ENCODE results near the gene MED12L. TPM values are rescaled to one million over a fixed set of nuclear protein-coding genes. Genes with fewer than 3 reads are reported as not detected.
A peak's percentile ranks its signal among the peaks of the same experiment; 100 is the strongest.

Gene MED12L
- total RNA-seq, 2 experiments from 2014 or later: 2.9 to 3.4 TPM

DNA sequence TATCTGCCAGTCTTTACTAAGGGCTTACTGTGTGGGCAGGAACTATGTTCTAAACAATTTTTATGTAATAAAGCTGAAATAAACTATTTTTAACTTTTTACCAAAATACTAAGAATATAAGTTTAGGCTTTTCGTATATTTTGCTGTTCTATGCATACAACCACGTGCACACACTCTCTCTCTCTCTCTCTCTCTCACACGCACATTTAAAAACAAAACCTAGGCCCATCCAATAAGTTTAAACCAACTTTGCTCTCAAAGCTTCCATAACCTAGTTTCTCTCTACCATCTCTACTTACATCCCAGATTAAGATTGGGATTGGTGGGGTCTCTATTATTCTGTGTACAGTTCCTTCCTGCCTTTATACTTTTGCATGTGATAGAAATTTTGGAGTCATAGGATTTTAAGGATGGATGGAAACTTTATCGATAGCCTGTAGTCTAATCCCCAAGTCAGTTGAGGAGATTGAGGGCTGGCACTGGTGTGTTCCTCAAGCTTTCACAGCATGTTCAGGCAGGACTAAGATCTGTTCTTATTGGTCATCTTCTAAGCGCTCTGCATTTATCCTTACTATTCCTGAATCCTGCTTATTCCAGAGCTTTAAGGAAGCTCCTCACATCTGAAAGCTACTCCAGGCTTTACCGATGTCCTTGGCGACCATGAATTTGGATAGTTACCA is 115.7 kb downstream of the MED12L start:
- H3K4me3 Mint-ChIP-seq: peak overlapping the region; percentile 87

DNA sequence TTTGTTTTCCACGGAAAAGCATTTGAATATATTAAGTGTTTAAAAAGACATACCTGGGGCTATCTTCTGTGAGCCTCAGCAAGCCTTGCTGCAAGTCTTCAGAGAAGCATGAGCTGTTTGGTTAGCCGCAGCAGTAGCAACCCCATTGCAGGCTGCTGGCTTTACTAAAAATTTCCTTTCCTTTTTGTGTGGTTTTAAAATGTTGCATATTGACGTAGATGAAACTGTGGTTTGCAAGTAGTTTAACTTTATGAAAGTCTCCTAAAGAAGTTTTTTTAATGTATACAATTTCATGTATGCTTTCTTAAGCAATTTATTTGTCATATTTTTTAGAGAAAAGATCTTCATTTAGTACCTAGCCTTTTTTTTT is 117.6 kb downstream of the MED12L start, which contains the start of gene GPR171:
TSS of gene GPR171 (minus strand) at position 166 of the 370 bp plus-strand sequence. CDS start 3,830 bp downstream, outside the sequence.
- Mint-ChIP-seq H3K9me3 (peaks cover 4% of the 10 kb centered on the region), H3K27ac (peak within 1 kb of the TSS; percentile 96), H3K4me3 (peak within 1 kb of the TSS; percentile 87), H3K4me1 (ENCODE audit: low read depth) (peaks cover 54% of the 10 kb centered on the region), H3K27me3 (no peaks in the 10 kb centered on the region), H3K36me3 (ENCODE audit: low read depth) (peaks cover 52% of the 10 kb centered on the region)
- DNase-seq (peak; percentile 82), ATAC-seq (peak; percentile 64)
- intact Hi-C loops (cut with micrococcal nuclease): loop anchor here (5.0 kb wide), 2 partner anchors 441 to 999 kb away; partner anchors contain the start of gene SIAH2
- POLR2A ChIA-PET: interaction anchor here (0.6 to 5.9 kb wide), 14 partner anchors 11 to 1067 kb away, joined by 3 to 86 read pairs (median 5); partner anchors contain the start of genes MBNL1, P2RY14 and SIAH2
- CTCF ChIA-PET: interaction anchor here (0.6 to 4.0 kb wide), 8 partner anchors 14 to 441 kb away, joined by 3 to 24 read pairs (median 4); no protein-coding TSS in a partner anchor
- TF ChIP-seq, protein P1, sequence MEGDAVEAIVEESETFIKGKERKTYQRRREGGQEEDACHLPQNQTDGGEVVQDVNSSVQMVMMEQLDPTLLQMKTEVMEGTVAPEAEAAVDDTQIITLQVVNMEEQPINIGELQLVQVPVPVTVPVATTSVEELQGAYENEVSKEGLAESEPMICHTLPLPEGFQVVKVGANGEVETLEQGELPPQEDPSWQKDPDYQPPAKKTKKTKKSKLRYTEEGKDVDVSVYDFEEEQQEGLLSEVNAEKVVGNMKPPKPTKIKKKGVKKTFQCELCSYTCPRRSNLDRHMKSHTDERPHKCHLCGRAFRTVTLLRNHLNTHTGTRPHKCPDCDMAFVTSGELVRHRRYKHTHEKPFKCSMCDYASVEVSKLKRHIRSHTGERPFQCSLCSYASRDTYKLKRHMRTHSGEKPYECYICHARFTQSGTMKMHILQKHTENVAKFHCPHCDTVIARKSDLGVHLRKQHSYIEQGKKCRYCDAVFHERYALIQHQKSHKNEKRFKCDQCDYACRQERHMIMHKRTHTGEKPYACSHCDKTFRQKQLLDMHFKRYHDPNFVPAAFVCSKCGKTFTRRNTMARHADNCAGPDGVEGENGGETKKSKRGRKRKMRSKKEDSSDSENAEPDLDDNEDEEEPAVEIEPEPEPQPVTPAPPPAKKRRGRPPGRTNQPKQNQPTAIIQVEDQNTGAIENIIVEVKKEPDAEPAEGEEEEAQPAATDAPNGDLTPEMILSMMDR (IDR thresholded peaks at IDR 0.05): no peak

More for the DNA sequence above, 115.7 kb downstream of the MED12L start:
- Mint-ChIP-seq H3K36me3 (ENCODE audit: low read depth) (peaks cover 63% of the 10 kb centered on the region), H3K27me3 (no peaks in the 10 kb centered on the region), H3K9me3 (peaks cover 4% of the 10 kb centered on the region), H3K27ac (peak overlapping the region; percentile 96), H3K4me1 (ENCODE audit: low read depth) (peaks cover 50% of the 10 kb centered on the region)
- POLR2A ChIA-PET: interaction anchor here (0.5 to 6.9 kb wide), 16 partner anchors 8 to 1069 kb away, joined by 3 to 86 read pairs (median 7); partner anchors contain the start of genes MBNL1 and SIAH2
- intact Hi-C loops (cut with micrococcal nuclease): loop anchor here (5.0 kb wide), 2 partner anchors 439 to 1001 kb away; partner anchors contain the start of gene SIAH2
- DNase-seq (no peak), ATAC-seq (no peak)
- CTCF ChIA-PET: interaction anchor here (1.4 to 4.0 kb wide), 6 partner anchors 9 to 33 kb away, joined by 4 to 24 read pairs (median 8); no protein-coding TSS in a partner anchor
- TF ChIP-seq, protein P1 (IDR thresholded peaks at IDR 0.05): no peak

DNA sequence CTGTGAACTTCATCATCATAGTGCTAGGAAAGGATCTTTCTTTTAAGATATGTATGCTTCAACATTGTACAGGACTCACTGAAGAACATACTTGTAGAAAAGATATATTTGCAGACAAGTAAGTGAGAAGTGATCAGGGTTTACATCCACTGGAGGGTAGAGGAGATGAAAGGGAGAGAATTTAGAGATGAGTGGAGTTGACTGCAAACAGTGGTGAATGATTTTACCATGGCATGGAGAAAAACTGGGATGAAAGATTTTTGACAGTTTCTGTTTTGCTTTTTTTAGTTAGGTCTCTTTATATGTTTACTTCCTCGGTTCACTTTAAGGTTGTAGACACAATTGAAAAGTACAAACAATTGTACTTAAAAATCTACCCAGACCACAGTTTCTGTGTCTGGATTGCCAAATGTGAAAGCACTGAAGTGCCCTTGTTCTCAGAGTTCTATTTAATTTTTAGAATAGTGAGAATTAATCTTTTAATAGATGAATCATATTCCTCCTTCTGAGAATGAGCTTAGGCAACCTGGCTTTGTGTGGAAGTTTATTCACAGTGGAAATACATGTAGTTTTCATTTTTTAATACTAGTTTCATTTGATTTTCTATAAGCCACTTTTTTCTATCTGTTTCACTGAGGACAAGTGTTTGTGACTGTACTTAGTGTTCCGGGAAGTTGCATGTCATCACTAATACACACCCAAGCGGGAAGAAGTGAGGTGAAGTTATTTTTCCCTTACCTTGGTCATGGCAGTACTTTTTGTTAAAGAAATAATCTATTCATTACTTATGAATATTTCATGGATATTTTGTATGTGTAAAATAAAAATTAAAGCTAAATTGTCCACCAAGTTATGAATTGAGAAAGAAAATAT is 119.3 kb downstream of the MED12L start:
- no peaks in the 10 kb centered on the region for H3K27me3 Mint-ChIP-seq
- CTCF ChIA-PET: interaction anchor here (0.9 to 10.9 kb wide), 7 partner anchors 8 to 78 kb away, joined by 3 to 82 read pairs (median 3); no protein-coding TSS in a partner anchor
- H3K9me3 Mint-ChIP-seq: peaks cover under 1% of the 10 kb centered on the region
- intact Hi-C loops (cut with micrococcal nuclease): loop anchor here (2.0 to 5.0 kb wide), 4 partner anchors 22 to 998 kb away; partner anchors contain the start of gene SIAH2
- peaks cover 52% of the 10 kb centered on the region for H3K4me1 Mint-ChIP-seq (ENCODE audit: low read depth)
- no peak for DNase-seq
- H3K27ac Mint-ChIP-seq: peak overlapping the region; percentile 96
- TF ChIP-seq, protein P1 (IDR thresholded peaks at IDR 0.05): no peak
- peaks cover 42% of the 10 kb centered on the region for H3K36me3 Mint-ChIP-seq (ENCODE audit: low read depth)
- POLR2A ChIA-PET: interaction anchor here (0.6 to 3.4 kb wide), 9 partner anchors 15 to 1064 kb away, joined by 3 to 17 read pairs (median 4); partner anchors contain the start of genes MBNL1 and SIAH2
- peak overlapping the region; percentile 59 for H3K4me3 Mint-ChIP-seq
- ATAC-seq: peak; percentile 21

DNA sequence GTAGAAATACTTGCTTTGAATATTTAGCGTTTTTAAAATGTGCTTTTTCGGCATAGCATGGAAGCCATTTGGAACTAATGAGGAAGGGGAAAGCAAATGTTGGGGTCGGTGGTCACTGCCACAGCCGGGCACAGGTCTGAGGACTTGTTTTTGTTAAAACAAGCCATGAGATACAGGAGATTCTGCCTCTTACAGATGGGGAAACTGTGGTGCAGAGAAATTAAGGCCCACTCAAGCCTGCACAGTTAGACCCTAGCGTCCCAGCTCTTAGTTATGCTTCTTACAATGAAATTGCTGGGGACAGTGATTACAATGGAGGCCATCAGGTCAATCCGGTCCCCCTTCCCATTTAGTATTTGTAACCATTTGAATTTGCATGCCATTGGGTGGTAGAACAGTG is 120.0 kb downstream of the MED12L start:
- DNase-seq (no peak), ATAC-seq (no peak)
- ChIA-PET POLR2A (interaction anchor here (0.6 to 3.4 kb wide), 8 partner anchors 16 to 1063 kb away, joined by 3 to 17 read pairs (median 4); partner anchors contain the start of genes MBNL1 and SIAH2), CTCF (interaction anchor here (0.9 to 10.9 kb wide), 7 partner anchors 9 to 77 kb away, joined by 3 to 82 read pairs (median 3); no protein-coding TSS in a partner anchor)
- intact Hi-C loops (cut with micrococcal nuclease): loop anchor here (2.0 kb wide), 2 partner anchors 21 to 37 kb away; no protein-coding TSS in a partner anchor
- Mint-ChIP-seq H3K4me3 (peak overlapping the region; percentile 59), H3K4me1 (ENCODE audit: low read depth) (peaks cover 58% of the 10 kb centered on the region), H3K9me3 (no peaks in the 10 kb centered on the region), H3K27ac (peak overlapping the region; percentile 96), H3K36me3 (ENCODE audit: low read depth) (peaks cover 35% of the 10 kb centered on the region), H3K27me3 (no peaks in the 10 kb centered on the region)
- TF ChIP-seq, protein P1 (IDR thresholded peaks at IDR 0.05): no peak
